ENCODE measurements around the gene ESRRG. TPM values are rescaled to one million over a fixed set of nuclear protein-coding genes. Genes with fewer than 3 reads are reported as not detected.

ESRRG gene
- total RNA-seq, 1 donor from 2014 or later, result 1.5 TPM

GRCh38 chr1:216563087-216563486 lies 160.1 kb downstream of the ESRRG start:
- no peak for TF ChIP-seq CTCF (conservative IDR thresholded peaks at IDR 0.05)
- no peaks in the 10 kb centered on the region for H3K27me3 Mint-ChIP-seq (ENCODE audit: low read depth)
- H3K9me3 Mint-ChIP-seq, result no peaks in the 10 kb centered on the region
- no peak overlapping the region for H3K27ac Mint-ChIP-seq (ENCODE audit: unreplicated experiment)
- H3K4me1 Mint-ChIP-seq, result peaks cover 8% of the 10 kb centered on the region
- H3K36me3 Mint-ChIP-seq (ENCODE audit: low read depth), result no peaks in the 10 kb centered on the region
- no peak overlapping the region for H3K4me3 Mint-ChIP-seq
- no peak for DNase-seq (ENCODE audit: low read depth, low spot score)

DNA sequence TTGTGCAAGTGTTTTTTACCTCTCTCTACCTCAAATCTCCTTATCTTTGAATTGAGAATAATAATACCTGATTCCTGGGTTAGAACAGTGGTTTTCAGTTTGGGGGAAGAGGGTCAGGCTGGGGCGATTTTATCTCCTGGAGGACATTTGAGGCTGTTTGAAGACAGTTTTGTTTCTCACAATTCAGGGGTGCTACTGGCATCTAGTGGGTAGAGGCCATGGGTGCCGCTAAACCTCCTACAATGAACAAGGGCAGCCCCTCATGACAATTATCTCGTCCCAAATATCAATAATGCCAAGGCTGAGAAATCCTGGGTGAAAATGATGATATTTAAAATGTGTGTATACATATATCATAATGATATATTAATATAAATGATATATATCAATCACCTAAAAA lies 160.8 kb downstream of the ESRRG start:
- Mint-ChIP-seq H3K27ac (ENCODE audit: unreplicated experiment) (no peak overlapping the region), H3K36me3 (ENCODE audit: low read depth) (no peaks in the 10 kb centered on the region), H3K4me3 (no peak overlapping the region), H3K4me1 (peaks cover 8% of the 10 kb centered on the region), H3K27me3 (ENCODE audit: low read depth) (no peaks in the 10 kb centered on the region), H3K9me3 (no peaks in the 10 kb centered on the region)
- no peak for DNase-seq (ENCODE audit: low read depth, low spot score)
- no peak for TF ChIP-seq CTCF (conservative IDR thresholded peaks at IDR 0.05)

DNA sequence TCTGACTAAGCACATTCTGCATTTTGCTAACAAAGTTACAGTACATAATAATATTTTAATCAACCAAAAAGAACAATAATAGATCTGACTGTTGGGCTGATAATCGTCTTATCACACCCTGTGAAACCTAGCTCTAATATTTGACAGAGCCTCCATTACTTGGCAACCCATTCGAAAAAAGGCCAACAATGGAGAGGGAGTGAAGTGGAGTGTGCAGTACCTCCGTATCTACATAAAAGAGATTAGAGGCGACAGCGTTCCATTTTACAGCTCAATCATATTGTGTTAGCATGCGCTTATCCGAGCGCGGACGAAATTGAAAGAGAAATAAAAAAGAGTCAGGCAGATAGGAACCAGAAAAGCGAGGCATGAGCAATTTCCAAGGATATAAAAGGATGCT lies 162.7 kb downstream of the ESRRG start:
- no peak overlapping the region for H3K27ac Mint-ChIP-seq (ENCODE audit: unreplicated experiment)
- H3K36me3 Mint-ChIP-seq (ENCODE audit: low read depth), result no peaks in the 10 kb centered on the region
- DNase-seq (ENCODE audit: low read depth, low spot score), result no peak
- H3K27me3 Mint-ChIP-seq (ENCODE audit: low read depth), result no peaks in the 10 kb centered on the region
- no peaks in the 10 kb centered on the region for H3K9me3 Mint-ChIP-seq
- TF ChIP-seq CTCF (conservative IDR thresholded peaks at IDR 0.05), result no peak
- no peak overlapping the region for H3K4me3 Mint-ChIP-seq
- H3K4me1 Mint-ChIP-seq, result peaks cover 11% of the 10 kb centered on the region

DNA sequence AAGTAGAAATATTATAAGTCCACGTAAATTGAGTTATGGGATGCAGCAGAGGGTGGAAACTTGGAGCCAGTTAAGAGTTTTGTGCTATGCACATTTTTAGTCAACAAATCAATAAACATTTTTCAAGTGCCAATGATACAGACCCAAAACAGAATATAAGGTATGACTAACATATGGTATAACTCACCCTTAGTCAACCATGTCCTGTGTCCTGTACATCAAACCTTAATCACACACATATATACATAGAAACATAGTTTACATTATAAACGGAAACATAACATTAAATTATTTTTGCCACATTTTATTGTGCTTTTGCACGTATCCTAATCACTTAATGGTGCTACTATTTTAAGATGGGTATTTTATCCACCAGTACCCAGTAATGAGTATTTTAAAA lies 163.9 kb downstream of the ESRRG start:
- Mint-ChIP-seq H3K36me3 (ENCODE audit: low read depth) (no peaks in the 10 kb centered on the region), H3K9me3 (no peaks in the 10 kb centered on the region), H3K4me3 (no peak overlapping the region), H3K27me3 (ENCODE audit: low read depth) (no peaks in the 10 kb centered on the region), H3K27ac (ENCODE audit: unreplicated experiment) (no peak overlapping the region), H3K4me1 (peaks cover 8% of the 10 kb centered on the region)
- TF ChIP-seq CTCF (conservative IDR thresholded peaks at IDR 0.05), result no peak
- no peak for DNase-seq (ENCODE audit: low read depth, low spot score)

DNA sequence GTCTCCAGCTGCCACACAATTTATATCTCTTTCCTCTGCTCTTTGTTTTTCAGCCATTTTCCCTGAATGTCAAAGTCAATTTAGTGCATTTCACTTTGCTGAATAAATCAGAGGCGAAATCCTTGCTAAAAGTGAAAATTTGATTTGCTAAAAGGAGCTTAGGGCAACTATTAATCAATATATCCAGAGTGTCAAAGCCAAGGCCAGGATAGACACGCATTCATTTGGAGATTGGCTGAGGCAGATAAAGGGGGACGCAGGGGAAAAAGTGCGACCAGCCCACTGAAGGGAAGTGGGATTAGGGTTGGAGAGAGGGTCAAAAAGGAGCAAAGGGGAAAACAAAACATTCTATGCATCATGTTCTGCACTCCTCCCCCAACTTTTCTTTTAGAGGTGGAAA lies 167.6 kb downstream of the ESRRG start:
- H3K27ac Mint-ChIP-seq (ENCODE audit: unreplicated experiment), result no peak overlapping the region
- TF ChIP-seq CTCF (conservative IDR thresholded peaks at IDR 0.05), result no peak

GRCh38 chr1:216554934-216555333 lies 168.3 kb downstream of the ESRRG start:
- H3K4me1 Mint-ChIP-seq, result peaks cover 4% of the 10 kb centered on the region
- no peak for TF ChIP-seq CTCF (conservative IDR thresholded peaks at IDR 0.05)
- DNase-seq (ENCODE audit: low read depth, low spot score), result no peak
- no peak overlapping the region for H3K4me3 Mint-ChIP-seq
- no peaks in the 10 kb centered on the region for H3K9me3 Mint-ChIP-seq
- H3K36me3 Mint-ChIP-seq (ENCODE audit: low read depth), result no peaks in the 10 kb centered on the region
- H3K27ac Mint-ChIP-seq (ENCODE audit: unreplicated experiment), result no peak overlapping the region
- H3K27me3 Mint-ChIP-seq (ENCODE audit: low read depth), result no peaks in the 10 kb centered on the region

More for the DNA sequence above, 167.6 kb downstream of the ESRRG start:
- DNase-seq (ENCODE audit: low read depth, low spot score), result no peak
- Mint-ChIP-seq H3K4me1 (peaks cover 7% of the 10 kb centered on the region), H3K27me3 (ENCODE audit: low read depth) (no peaks in the 10 kb centered on the region), H3K9me3 (no peaks in the 10 kb centered on the region), H3K36me3 (ENCODE audit: low read depth) (no peaks in the 10 kb centered on the region), H3K4me3 (no peak overlapping the region)

Data from neural crest cell (in vitro differentiated cells).